ENCODE results near the gene FBXL17.

DNA sequence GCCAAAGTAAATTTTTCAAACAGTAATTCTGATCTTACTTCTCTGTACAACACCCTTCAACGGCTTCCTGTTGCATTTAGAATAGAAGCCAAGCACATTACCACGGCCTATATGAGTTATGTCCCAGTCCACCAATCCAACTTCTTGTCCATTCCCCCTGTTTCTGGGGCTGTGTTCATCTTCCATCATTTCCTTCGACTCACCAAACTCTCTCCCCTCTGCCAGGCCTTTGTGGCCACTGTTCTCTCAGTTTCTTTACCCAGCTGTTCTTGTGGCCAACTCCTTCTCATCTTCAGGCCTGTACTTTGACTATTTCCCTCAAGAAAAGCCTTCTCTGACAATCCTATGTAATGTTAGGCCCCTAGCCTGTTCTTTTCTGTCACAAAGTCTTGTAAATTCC is 451.8 kb downstream of the FBXL17 start:
- TF ChIP-seq, protein P1, sequence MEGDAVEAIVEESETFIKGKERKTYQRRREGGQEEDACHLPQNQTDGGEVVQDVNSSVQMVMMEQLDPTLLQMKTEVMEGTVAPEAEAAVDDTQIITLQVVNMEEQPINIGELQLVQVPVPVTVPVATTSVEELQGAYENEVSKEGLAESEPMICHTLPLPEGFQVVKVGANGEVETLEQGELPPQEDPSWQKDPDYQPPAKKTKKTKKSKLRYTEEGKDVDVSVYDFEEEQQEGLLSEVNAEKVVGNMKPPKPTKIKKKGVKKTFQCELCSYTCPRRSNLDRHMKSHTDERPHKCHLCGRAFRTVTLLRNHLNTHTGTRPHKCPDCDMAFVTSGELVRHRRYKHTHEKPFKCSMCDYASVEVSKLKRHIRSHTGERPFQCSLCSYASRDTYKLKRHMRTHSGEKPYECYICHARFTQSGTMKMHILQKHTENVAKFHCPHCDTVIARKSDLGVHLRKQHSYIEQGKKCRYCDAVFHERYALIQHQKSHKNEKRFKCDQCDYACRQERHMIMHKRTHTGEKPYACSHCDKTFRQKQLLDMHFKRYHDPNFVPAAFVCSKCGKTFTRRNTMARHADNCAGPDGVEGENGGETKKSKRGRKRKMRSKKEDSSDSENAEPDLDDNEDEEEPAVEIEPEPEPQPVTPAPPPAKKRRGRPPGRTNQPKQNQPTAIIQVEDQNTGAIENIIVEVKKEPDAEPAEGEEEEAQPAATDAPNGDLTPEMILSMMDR (conservative IDR thresholded peaks at IDR 0.05; ENCODE audit: low read depth, low read length), result no peak
- no peak for TF ChIP-seq EZH2 (IDR thresholded peaks at IDR 0.05; ENCODE audit: low read length, unreplicated experiment)
